ENCODE measurements around the gene MXD4.

DNA sequence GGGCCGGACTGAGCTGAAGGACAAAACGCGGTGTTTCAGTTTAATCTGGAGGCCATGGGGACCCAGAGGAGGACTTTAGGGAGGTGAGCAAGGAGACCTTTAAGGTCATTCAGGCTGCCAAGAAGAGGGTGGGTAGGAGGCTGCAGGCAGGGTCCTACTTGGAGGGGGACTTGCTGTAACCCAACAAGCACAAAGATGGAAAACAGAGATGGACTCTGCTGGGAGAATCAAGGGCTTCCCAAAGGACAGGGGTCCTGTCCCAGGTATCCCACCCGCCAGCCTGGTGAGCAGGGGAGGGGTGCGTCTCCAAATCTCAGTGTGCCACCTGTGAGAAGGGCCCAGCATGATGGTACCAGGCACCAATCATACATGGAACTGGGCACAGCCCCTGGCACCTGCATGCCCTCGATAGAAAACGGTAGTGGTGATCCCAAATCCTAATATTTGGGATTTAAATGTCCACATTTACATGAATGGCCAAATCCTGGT lies 16.1 kb downstream of the MXD4 start:
- TF ChIP-seq, protein P1, sequence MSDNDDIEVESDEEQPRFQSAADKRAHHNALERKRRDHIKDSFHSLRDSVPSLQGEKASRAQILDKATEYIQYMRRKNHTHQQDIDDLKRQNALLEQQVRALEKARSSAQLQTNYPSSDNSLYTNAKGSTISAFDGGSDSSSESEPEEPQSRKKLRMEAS (CRISPR knock-in tag; IDR thresholded peaks at IDR 0.05): no peak
- TF ChIP-seq, protein P2, sequence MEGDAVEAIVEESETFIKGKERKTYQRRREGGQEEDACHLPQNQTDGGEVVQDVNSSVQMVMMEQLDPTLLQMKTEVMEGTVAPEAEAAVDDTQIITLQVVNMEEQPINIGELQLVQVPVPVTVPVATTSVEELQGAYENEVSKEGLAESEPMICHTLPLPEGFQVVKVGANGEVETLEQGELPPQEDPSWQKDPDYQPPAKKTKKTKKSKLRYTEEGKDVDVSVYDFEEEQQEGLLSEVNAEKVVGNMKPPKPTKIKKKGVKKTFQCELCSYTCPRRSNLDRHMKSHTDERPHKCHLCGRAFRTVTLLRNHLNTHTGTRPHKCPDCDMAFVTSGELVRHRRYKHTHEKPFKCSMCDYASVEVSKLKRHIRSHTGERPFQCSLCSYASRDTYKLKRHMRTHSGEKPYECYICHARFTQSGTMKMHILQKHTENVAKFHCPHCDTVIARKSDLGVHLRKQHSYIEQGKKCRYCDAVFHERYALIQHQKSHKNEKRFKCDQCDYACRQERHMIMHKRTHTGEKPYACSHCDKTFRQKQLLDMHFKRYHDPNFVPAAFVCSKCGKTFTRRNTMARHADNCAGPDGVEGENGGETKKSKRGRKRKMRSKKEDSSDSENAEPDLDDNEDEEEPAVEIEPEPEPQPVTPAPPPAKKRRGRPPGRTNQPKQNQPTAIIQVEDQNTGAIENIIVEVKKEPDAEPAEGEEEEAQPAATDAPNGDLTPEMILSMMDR (IDR thresholded peaks at IDR 0.05): no peak
- no peak for TF ChIP-seq ZNF263 (CRISPR knock-in tag; IDR thresholded peaks at IDR 0.05; ENCODE audit: low read depth)
- TF ChIP-seq, protein P3, sequence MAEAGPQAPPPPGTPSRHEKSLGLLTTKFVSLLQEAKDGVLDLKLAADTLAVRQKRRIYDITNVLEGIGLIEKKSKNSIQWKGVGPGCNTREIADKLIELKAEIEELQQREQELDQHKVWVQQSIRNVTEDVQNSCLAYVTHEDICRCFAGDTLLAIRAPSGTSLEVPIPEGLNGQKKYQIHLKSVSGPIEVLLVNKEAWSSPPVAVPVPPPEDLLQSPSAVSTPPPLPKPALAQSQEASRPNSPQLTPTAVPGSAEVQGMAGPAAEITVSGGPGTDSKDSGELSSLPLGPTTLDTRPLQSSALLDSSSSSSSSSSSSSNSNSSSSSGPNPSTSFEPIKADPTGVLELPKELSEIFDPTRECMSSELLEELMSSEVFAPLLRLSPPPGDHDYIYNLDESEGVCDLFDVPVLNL (CRISPR knock-in tag; IDR thresholded peaks at IDR 0.05; ENCODE audit: borderline replicate concordance, low read depth): no peak
- TF ChIP-seq, protein P4, sequence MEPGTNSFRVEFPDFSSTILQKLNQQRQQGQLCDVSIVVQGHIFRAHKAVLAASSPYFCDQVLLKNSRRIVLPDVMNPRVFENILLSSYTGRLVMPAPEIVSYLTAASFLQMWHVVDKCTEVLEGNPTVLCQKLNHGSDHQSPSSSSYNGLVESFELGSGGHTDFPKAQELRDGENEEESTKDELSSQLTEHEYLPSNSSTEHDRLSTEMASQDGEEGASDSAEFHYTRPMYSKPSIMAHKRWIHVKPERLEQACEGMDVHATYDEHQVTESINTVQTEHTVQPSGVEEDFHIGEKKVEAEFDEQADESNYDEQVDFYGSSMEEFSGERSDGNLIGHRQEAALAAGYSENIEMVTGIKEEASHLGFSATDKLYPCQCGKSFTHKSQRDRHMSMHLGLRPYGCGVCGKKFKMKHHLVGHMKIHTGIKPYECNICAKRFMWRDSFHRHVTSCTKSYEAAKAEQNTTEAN (CRISPR knock-in tag; IDR thresholded peaks at IDR 0.05): no peak
- TF ChIP-seq IRF2 (CRISPR knock-in tag; IDR thresholded peaks at IDR 0.05; ENCODE audit: borderline replicate concordance, low read depth): no peak

Measured in WTC11 (cell line).